T-helper 2 cell (primary cell): ENCODE results near the gene PKNOX1.
"Not testable (repeated sequence)": the region's sequence is repeated elsewhere in the genome, so short reads cannot be mapped to it uniquely, and the experiment has no call there.

Experiments
- DNase-seq, 5 experiments: peaks; one replicate each; pipeline versions ENCODE4 v3.0.0 to v3.0.0-alpha.2; 2012 to 2022

PKNOX1 gene

DNA sequence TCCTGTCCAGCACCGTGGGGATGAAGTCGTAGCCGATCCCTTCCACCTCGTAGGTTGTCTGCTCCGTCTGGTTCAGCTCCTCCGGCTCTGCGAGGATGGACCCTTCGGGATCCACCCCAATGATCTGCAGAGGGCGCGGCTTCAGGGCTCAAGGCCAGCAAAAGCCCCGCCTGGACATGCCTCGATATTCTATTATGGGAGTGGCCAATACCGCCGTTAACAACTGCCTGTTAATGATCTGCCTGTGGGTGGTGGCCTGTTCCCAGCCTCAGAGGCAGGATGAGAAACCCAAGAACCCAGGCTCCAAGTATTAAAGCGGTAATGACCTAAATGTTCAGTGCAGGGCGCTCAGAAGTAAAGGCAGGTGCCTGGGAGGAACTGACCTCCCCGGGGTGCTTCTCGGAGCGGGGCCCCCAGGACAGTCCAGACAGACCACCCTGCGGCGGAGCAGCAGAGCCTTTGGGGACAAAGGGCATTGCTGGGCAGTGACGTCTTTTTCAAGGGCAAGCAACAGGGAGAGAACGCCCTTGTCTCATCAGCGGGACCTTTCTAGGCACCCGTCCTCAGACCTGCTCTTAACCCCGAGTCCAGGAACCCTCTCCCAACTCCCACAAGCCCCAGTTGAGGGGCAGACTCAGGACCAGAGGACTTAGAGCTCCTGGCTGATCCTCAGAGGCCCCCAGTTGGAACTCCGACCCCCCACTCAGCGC, 88.7 kb downstream of the PKNOX1 start:
- DNase-seq = not testable (repeated sequence)

GRCh38 chr21:43064265-43064917, 90.0 kb downstream of the PKNOX1 start:
- not testable (repeated sequence) for DNase-seq

DNA sequence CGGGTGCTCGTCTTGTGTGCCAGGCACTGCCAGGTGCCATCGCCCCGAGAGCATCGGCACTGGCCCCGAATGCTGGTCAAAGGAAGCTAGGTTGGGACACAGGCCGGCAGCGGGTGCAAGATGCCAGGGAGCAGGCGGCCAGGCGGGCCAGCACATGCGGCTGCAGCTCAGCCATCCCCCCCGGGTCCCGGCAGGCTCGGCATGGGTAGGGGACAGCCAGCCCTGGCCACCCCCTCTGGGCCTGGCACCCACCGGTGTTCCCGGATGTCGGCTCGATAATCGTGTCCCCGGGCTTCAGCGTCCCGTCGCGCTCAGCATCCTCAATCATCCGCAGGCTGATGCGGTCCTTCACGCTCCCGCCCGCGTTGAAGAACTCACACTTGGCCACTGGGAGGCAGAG, 91.6 kb downstream of the PKNOX1 start:
- DNase-seq = not testable (repeated sequence)

DNA sequence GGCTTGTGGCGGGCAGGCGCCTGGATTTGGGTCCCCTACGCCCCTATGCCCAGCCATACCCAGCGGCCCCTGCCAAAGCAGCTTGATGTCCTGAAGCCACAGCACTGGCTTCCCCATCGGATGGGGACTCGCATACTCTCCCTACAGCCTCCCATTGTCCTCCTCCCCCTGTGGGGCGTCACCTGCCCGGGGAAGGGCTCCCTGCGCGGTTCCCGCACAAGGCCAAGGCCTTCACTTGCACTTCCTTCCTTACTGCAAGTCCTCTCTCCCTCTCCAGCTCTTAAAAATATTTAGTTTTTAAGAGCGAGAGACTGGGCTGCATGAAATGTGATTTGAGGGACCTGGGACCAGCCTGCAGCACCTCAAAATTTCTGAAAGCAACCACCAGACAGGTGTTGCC, 92.3 kb downstream of the PKNOX1 start:
- DNase-seq = not testable (repeated sequence)

DNA sequence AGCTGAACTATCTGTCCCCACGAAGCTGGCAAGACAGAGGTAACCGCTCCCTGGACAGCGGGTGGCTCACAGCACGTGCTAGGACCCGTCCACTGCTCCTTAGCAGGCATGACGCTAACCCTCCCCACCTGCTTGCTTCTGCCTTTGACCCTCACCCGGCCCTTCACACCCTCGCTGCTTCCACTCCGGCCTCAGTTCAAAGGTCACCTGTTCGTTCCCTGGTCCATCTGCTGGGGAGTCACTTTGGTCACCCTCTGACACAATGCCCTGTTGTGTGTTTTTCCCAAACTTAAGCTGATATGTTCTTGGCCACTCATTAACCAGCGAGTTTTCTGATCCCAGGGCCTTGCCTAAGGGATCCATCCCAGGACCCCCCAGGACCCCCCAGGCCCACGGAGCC, 93.7 kb downstream of the PKNOX1 start:
- not testable (repeated sequence) for DNase-seq

- not testable (repeated sequence) for DNase-seq
These were observed 95.3 kb downstream of the PKNOX1 start for GRCh38 chr21:43069682-43070081.

- not testable (repeated sequence) for DNase-seq
These were observed 98.4 kb downstream of the PKNOX1 start for GRCh38 chr21:43072742-43073141.

- not testable (repeated sequence) for DNase-seq
These were observed 100.2 kb downstream of the PKNOX1 start for GRCh38 chr21:43074401-43075169.

GRCh38 chr21:43075170-43076022, 101.0 kb downstream of the PKNOX1 start, which contains the start of gene CBS:
Gene CBS, minus strand, starts transcription at chr21:43075835. Its CDS starts 3,642 bp downstream, at chr21:43072193.
- not testable (repeated sequence) for DNase-seq

DNA sequence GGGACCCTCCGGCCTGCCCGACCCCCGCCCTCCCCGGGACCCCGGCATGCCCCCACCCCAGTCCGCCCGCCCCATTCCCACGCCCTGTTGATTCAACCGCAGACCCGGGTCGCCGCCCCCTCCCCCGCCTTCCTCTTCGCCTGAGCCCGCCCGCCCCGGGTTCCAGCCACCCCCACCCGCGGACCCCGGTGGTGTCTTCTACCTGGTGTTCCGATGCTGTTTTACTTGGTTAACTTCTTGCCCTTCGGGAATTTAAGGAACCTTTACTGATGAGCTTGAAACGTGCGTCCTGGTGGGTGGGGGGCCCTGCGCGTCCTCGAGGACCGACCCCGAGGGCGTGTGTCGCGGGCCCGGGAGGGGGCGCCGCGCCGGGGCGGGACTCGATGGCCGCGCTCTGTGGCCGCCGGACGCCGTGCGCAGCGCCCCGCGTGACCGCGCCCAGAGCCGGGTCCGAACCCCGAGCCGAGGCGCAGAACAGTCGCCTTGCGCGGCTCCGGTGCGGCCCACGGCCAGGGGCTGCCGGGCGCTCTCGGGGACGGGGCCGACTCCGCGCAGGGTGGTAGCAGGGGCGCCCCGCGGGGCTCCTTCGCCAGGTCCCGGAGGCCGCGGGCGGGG, 101.8 kb downstream of the PKNOX1 start:
- not testable (repeated sequence) for DNase-seq

DNA sequence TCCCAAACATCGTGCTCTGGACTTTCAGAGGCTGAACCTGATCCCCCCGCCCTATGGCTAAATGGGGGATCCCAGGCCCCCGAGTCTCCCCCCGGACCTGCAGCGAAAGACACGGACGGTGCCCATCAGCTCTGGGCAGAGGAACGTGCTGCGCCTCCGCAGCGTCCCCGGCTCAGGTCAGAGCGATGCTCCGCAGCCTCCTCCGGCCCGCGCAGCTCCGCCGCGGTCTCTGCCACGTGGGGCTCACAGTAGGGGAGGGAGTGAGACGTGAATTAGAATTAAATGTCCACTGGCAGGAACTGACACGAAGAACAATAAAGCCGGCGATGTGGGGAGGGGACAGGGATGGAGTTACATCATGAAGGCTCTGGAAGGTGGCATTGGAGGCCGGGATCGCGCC, 102.3 kb downstream of the PKNOX1 start:
- not testable (repeated sequence) for DNase-seq

GRCh38 chr21:43082587-43083300, 108.4 kb downstream of the PKNOX1 start:
- not testable (repeated sequence) for DNase-seq
